PC-9 (cell line): ENCODE results near the gene VEGFD.

Experiments
- EZH2 ChIP-seq: fragments of 200-600 bp; sonication (generic); IDR thresholded peaks from 2 replicates; pipeline ENCODE4 v1.8.0; 2017; ENCODE audit warnings: antibody characterized with exemption, low read depth
- TF ChIP-seq, protein P1 (sequence below): fragments of 200-600 bp; sonication (generic); conservative IDR thresholded peaks from 2 replicates; pipeline ENCODE4 v1.6.1; 2017; ENCODE audit warnings: mixed run types, antibody characterized with exemption, mild to moderate bottlenecking, moderate library complexity

DNA sequence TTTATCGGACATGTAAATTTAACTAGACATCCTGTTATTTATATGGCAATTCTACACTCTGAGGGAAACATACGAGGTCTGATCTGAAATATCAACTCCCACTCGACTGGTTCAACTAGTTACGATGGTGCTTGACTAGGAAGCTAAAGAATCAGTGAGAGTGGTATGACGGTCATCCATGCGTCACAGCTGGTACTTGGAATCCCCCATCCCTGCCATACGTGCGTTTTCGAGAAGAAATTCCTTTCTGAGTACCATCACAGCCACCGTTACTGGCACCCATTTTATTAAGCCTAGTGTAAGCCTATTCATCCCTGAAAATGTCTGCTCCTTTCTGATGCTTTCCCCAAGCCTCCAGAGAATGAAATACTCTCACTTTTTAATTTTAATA is 48.2 kb downstream of the VEGFD start:
- TF ChIP-seq, protein P1, sequence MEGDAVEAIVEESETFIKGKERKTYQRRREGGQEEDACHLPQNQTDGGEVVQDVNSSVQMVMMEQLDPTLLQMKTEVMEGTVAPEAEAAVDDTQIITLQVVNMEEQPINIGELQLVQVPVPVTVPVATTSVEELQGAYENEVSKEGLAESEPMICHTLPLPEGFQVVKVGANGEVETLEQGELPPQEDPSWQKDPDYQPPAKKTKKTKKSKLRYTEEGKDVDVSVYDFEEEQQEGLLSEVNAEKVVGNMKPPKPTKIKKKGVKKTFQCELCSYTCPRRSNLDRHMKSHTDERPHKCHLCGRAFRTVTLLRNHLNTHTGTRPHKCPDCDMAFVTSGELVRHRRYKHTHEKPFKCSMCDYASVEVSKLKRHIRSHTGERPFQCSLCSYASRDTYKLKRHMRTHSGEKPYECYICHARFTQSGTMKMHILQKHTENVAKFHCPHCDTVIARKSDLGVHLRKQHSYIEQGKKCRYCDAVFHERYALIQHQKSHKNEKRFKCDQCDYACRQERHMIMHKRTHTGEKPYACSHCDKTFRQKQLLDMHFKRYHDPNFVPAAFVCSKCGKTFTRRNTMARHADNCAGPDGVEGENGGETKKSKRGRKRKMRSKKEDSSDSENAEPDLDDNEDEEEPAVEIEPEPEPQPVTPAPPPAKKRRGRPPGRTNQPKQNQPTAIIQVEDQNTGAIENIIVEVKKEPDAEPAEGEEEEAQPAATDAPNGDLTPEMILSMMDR: no peak
- no peak for TF ChIP-seq EZH2
